ENCODE results near the gene IGFL1. TPM values are rescaled to one million over a fixed set of nuclear protein-coding genes. Genes with fewer than 3 reads are reported as not detected.
"Not testable (repeated sequence)": the region's sequence is repeated elsewhere in the genome, so short reads cannot be mapped to it uniquely, and the experiment has no call there.

Gene IGFL1
- total and polyA plus RNA-seq, 2 experiments from 2014 or later: not detected

DNA sequence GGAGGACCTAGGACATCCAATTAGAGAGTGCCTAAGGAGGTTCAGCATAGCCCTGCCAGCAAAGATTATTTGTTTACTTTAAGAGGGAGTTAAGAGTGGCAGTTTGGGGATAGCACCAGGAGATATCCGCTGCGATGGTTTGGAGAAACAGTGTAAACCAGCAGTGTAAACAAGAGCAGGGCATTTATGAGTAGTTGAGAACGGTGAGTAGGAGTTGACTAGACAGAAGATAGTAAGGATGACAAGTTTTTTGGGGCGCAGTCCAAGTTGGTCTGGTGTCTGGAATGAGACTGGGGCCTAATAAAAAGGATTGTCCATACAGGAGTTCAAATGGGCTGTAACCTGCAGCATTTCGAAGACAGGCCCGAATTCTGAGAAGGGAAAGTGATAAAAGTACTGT lies 44.4 kb downstream of the IGFL1 start:
- Mint-ChIP-seq H3K4me1 (peaks cover 41% of the 10 kb centered on the region), H3K9me3 (peaks cover 18% of the 10 kb centered on the region), H3K36me3 (ENCODE audit: low read depth) (peaks cover 11% of the 10 kb centered on the region)
- not testable (repeated sequence) for H3K27me3 ChIP-seq (ENCODE audit: insufficient read depth); H3K27ac Mint-ChIP-seq; H2AFZ ChIP-seq; H3K4me3 Mint-ChIP-seq; ATAC-seq; DNase-seq (ENCODE audit: low spot score); H3K79me2 ChIP-seq (replicated peaks; ENCODE audit: insufficient read depth); H3K4me3 ChIP-seq; H4K20me1 ChIP-seq (replicated peaks; ENCODE audit: insufficient read depth); H3K27me3 Mint-ChIP-seq (ENCODE audit: insufficient read depth, low read depth, poor library complexity); H3K4me2 ChIP-seq; H3K9me2 ChIP-seq (ENCODE audit: insufficient read depth); H3K27ac ChIP-seq (ENCODE audit: low read depth); H3K36me3 ChIP-seq (ENCODE audit: insufficient read depth); H3F3A ChIP-seq (replicated peaks; ENCODE audit: low read depth)
- H3K4me1 ChIP-seq (ENCODE audit: insufficient read depth): peaks cover 30% of the 10 kb centered on the region

DNA sequence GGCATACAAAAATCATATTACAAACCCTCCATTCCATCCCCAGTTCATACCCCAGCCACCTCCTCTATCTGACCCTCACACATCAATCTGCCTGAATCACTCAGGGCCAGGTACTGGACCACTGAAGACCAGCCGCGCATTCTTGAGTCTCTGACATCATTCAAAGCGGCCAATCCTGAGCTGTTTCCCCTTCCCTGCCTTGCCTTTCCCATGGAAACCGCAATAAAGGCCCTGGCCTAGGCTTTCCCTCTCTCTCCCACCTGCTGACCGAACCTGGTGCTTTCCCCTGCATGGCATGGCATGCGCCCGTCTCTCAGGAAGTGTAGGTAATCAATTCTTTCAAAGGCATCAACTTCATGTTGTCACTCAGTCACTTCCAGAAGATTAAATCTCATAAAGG lies 49.6 kb downstream of the IGFL1 start:
- H3F3A ChIP-seq (replicated peaks; ENCODE audit: low read depth): 0 out of 2 replicates have a peak, but pooled peaks cover 5% of the 10 kb centered on the region
- Mint-ChIP-seq H3K27ac (no peak overlapping the region), H3K4me3 (no peak overlapping the region), H3K36me3 (ENCODE audit: low read depth) (peaks cover 11% of the 10 kb centered on the region), H3K4me1 (peaks cover 18% of the 10 kb centered on the region), H3K27me3 (ENCODE audit: insufficient read depth, low read depth, poor library complexity) (peaks cover 1% of the 10 kb centered on the region), H3K9me3 (peaks cover 18% of the 10 kb centered on the region)
- H3K4me3 ChIP-seq: no peak overlapping the region
- H3K36me3 ChIP-seq (ENCODE audit: insufficient read depth): no peaks in the 10 kb centered on the region
- H3K4me1 ChIP-seq (ENCODE audit: insufficient read depth): peaks cover 10% of the 10 kb centered on the region
- 0 out of 2 replicates have a peak overlapping the region, but pooled peaks have one; percentile 87 for H3K27ac ChIP-seq (ENCODE audit: low read depth)
- H2AFZ ChIP-seq: no peak overlapping the region; the same call in 1 of the 2 replicates
- ATAC-seq: peak; percentile 34
- peak overlapping the region; percentile 61 for H3K4me2 ChIP-seq
- no peaks in the 10 kb centered on the region for H3K9me2 ChIP-seq (ENCODE audit: insufficient read depth)
- no peaks in the 10 kb centered on the region for H3K27me3 ChIP-seq (ENCODE audit: insufficient read depth)
- H3K79me2 ChIP-seq (replicated peaks; ENCODE audit: insufficient read depth): no peaks in the 10 kb centered on the region
- DNase-seq (ENCODE audit: low spot score): peak; percentile 60
- H4K20me1 ChIP-seq (replicated peaks; ENCODE audit: insufficient read depth): no peaks in the 10 kb centered on the region
- no peak for TF ChIP-seq NANOG (IDR thresholded peaks at IDR 0.05; ENCODE audit: borderline replicate concordance)
- TF ChIP-seq POLR2AphosphoS5 (IDR thresholded peaks at IDR 0.05; ENCODE audit: low read depth): no peak
- TF ChIP-seq EZH2phosphoT487 (IDR thresholded peaks at IDR 0.05; ENCODE audit: unreplicated experiment): no peak
- TF ChIP-seq, protein P1, sequence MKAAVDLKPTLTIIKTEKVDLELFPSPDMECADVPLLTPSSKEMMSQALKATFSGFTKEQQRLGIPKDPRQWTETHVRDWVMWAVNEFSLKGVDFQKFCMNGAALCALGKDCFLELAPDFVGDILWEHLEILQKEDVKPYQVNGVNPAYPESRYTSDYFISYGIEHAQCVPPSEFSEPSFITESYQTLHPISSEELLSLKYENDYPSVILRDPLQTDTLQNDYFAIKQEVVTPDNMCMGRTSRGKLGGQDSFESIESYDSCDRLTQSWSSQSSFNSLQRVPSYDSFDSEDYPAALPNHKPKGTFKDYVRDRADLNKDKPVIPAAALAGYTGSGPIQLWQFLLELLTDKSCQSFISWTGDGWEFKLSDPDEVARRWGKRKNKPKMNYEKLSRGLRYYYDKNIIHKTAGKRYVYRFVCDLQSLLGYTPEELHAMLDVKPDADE (IDR thresholded peaks at IDR 0.05): no peak
- TF ChIP-seq EZH2 (IDR thresholded peaks at IDR 0.05; ENCODE audit: low read depth, unreplicated experiment): no peak
- TF ChIP-seq, protein P2, sequence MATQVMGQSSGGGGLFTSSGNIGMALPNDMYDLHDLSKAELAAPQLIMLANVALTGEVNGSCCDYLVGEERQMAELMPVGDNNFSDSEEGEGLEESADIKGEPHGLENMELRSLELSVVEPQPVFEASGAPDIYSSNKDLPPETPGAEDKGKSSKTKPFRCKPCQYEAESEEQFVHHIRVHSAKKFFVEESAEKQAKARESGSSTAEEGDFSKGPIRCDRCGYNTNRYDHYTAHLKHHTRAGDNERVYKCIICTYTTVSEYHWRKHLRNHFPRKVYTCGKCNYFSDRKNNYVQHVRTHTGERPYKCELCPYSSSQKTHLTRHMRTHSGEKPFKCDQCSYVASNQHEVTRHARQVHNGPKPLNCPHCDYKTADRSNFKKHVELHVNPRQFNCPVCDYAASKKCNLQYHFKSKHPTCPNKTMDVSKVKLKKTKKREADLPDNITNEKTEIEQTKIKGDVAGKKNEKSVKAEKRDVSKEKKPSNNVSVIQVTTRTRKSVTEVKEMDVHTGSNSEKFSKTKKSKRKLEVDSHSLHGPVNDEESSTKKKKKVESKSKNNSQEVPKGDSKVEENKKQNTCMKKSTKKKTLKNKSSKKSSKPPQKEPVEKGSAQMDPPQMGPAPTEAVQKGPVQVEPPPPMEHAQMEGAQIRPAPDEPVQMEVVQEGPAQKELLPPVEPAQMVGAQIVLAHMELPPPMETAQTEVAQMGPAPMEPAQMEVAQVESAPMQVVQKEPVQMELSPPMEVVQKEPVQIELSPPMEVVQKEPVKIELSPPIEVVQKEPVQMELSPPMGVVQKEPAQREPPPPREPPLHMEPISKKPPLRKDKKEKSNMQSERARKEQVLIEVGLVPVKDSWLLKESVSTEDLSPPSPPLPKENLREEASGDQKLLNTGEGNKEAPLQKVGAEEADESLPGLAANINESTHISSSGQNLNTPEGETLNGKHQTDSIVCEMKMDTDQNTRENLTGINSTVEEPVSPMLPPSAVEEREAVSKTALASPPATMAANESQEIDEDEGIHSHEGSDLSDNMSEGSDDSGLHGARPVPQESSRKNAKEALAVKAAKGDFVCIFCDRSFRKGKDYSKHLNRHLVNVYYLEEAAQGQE (IDR thresholded peaks at IDR 0.05; ENCODE audit: unreplicated experiment): no peak
- TF ChIP-seq STAT1 (IDR thresholded peaks at IDR 0.05; ENCODE audit: unreplicated experiment): no peak
- no peak for TF ChIP-seq ZNF331 (CRISPR knock-in tag; IDR thresholded peaks at IDR 0.05; ENCODE audit: low read depth)
- TF ChIP-seq, protein P3, sequence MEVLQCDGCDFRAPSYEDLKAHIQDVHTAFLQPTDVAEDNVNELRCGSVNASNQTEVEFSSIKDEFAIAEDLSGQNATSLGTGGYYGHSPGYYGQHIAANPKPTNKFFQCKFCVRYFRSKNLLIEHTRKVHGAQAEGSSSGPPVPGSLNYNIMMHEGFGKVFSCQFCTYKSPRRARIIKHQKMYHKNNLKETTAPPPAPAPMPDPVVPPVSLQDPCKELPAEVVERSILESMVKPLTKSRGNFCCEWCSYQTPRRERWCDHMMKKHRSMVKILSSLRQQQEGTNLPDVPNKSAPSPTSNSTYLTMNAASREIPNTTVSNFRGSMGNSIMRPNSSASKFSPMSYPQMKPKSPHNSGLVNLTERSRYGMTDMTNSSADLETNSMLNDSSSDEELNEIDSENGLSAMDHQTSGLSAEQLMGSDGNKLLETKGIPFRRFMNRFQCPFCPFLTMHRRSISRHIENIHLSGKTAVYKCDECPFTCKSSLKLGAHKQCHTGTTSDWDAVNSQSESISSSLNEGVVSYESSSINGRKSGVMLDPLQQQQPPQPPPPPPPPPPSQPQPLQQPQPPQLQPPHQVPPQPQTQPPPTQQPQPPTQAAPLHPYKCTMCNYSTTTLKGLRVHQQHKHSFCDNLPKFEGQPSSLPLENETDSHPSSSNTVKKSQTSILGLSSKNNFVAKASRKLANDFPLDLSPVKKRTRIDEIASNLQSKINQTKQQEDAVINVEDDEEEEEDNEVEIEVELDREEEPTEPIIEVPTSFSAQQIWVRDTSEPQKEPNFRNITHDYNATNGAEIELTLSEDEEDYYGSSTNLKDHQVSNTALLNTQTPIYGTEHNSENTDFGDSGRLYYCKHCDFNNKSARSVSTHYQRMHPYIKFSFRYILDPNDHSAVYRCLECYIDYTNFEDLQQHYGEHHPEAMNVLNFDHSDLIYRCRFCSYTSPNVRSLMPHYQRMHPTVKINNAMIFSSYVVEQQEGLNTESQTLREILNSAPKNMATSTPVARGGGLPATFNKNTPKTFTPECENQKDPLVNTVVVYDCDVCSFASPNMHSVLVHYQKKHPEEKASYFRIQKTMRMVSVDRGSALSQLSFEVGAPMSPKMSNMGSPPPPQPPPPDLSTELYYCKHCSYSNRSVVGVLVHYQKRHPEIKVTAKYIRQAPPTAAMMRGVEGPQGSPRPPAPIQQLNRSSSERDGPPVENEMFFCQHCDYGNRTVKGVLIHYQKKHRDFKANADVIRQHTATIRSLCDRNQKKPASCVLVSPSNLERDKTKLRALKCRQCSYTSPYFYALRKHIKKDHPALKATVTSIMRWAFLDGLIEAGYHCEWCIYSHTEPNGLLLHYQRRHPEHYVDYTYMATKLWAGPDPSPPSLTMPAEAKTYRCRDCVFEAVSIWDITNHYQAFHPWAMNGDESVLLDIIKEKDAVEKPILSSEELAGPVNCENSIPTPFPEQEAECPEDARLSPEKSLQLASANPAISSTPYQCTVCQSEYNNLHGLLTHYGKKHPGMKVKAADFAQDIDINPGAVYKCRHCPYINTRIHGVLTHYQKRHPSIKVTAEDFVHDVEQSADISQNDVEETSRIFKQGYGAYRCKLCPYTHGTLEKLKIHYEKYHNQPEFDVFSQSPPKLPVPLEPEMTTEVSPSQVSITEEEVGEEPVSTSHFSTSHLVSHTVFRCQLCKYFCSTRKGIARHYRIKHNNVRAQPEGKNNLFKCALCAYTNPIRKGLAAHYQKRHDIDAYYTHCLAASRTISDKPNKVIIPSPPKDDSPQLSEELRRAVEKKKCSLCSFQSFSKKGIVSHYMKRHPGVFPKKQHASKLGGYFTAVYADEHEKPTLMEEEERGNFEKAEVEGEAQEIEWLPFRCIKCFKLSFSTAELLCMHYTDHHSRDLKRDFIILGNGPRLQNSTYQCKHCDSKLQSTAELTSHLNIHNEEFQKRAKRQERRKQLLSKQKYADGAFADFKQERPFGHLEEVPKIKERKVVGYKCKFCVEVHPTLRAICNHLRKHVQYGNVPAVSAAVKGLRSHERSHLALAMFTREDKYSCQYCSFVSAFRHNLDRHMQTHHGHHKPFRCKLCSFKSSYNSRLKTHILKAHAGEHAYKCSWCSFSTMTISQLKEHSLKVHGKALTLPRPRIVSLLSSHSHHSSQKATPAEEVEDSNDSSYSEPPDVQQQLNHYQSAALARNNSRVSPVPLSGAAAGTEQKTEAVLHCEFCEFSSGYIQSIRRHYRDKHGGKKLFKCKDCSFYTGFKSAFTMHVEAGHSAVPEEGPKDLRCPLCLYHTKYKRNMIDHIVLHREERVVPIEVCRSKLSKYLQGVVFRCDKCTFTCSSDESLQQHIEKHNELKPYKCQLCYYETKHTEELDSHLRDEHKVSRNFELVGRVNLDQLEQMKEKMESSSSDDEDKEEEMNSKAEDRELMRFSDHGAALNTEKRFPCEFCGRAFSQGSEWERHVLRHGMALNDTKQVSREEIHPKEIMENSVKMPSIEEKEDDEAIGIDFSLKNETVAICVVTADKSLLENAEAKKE (CRISPR knock-in tag; IDR thresholded peaks at IDR 0.05): no peak
- TF ChIP-seq, protein P4, sequence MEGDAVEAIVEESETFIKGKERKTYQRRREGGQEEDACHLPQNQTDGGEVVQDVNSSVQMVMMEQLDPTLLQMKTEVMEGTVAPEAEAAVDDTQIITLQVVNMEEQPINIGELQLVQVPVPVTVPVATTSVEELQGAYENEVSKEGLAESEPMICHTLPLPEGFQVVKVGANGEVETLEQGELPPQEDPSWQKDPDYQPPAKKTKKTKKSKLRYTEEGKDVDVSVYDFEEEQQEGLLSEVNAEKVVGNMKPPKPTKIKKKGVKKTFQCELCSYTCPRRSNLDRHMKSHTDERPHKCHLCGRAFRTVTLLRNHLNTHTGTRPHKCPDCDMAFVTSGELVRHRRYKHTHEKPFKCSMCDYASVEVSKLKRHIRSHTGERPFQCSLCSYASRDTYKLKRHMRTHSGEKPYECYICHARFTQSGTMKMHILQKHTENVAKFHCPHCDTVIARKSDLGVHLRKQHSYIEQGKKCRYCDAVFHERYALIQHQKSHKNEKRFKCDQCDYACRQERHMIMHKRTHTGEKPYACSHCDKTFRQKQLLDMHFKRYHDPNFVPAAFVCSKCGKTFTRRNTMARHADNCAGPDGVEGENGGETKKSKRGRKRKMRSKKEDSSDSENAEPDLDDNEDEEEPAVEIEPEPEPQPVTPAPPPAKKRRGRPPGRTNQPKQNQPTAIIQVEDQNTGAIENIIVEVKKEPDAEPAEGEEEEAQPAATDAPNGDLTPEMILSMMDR (conservative IDR thresholded peaks at IDR 0.05; ENCODE audit: low read depth in 2 of 2): no peak
